Sigmoid colon (tissue), 4 donors: ENCODE measurements around the gene HNF1B.

Source experiments
- CTCF ChIP-seq, 4 experiments: fragments of 450-650 bp in 3 of 4; fragments of 200-600 bp in 1 of 4; IDR thresholded peaks; one replicate each; pipeline ENCODE4 v1.5.1; 2016 to 2019; ENCODE audit warnings: antibody characterized with exemption in 4 of 4, mild to moderate bottlenecking in 3 of 4, moderate library complexity in 2 of 4
- EP300 ChIP-seq, 4 donors: sonication (generic); formaldehyde crosslinking; IDR thresholded peaks; one replicate each; pipeline ENCODE4 v1.6.1; 2017; ENCODE audit warnings: antibody characterized with exemption in 4 of 4
- POLR2A ChIP-seq, 2 donors: fragments of 450-650 bp; IDR thresholded peaks; one replicate each; pipeline ENCODE4 v1.6.1; 2016; ENCODE audit warnings: antibody characterized with exemption in 2 of 2, mild to moderate bottlenecking in 2 of 2, moderate library complexity in 2 of 2
- POLR2AphosphoS5 ChIP-seq, 4 donors: sonication (generic); formaldehyde crosslinking; IDR thresholded peaks; one replicate each; pipeline ENCODE4 v1.6.1; 2017; ENCODE audit warnings: antibody characterized with exemption in 4 of 4

DNA sequence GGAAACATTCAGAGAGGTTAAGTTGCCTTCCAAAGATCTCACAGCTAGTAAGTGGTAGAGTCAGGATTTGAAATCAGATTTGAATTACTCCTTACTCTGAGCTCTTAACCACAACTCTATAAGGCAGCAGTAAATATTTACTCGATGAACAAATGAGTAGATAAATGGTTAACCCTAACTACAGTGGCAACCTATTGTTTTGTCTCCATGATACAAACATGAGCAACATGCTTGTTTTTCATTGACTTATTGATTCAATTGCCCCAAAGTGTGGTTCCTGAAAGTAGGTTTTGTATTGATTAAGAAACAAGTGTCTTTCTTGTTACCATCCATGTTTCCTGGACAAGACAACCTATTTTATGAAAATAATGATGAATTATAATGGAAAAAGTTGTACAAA, 66.8 kb downstream of the HNF1B start:
- no peak for TF ChIP-seq CTCF (IDR thresholded peaks at IDR 0.05)
- no peak for TF ChIP-seq POLR2A (IDR thresholded peaks at IDR 0.05)
- TF ChIP-seq POLR2AphosphoS5 (IDR thresholded peaks at IDR 0.05): no peak
- TF ChIP-seq EP300 (IDR thresholded peaks at IDR 0.05): no peak
